ENCODE results near the gene COBL.
"Not testable (repeated sequence)": the region's sequence is repeated elsewhere in the genome, so short reads cannot be mapped to it uniquely, and the experiment has no call there.

The COBL gene

GRCh38 chr7:51229620-51230323 is 86.8 kb downstream of the COBL start:
- no peak for DNase-seq

GRCh38 chr7:51229106-51229537 is 87.5 kb downstream of the COBL start:
- no peak for DNase-seq

- no peak for DNase-seq
Observed at GRCh38 chr7:51228386-51228958, 88.1 kb downstream of the COBL start.

- no peak for DNase-seq
Observed at GRCh38 chr7:51227861-51228260, 88.7 kb downstream of the COBL start.

GRCh38 chr7:51226916-51227535 is 89.6 kb downstream of the COBL start:
- no peak for DNase-seq

- DNase-seq: no peak
Observed at GRCh38 chr7:51226063-51226755, 90.4 kb downstream of the COBL start.

GRCh38 chr7:51224811-51225595 is 91.6 kb downstream of the COBL start:
- DNase-seq: peak; percentile 43

GRCh38 chr7:51223505-51223904 is 93.1 kb downstream of the COBL start:
- no peak for DNase-seq

- no peak for DNase-seq
Observed at GRCh38 chr7:51222916-51223315, 93.7 kb downstream of the COBL start.

GRCh38 chr7:51220226-51220625 is 96.4 kb downstream of the COBL start:
- no peak for DNase-seq

GRCh38 chr7:51219261-51219988 is 97.2 kb downstream of the COBL start:
- no peak for DNase-seq

GRCh38 chr7:51217804-51218203 is 98.8 kb downstream of the COBL start:
- DNase-seq: no peak

GRCh38 chr7:51214098-51214497 is 102.5 kb downstream of the COBL start:
- no peak for DNase-seq

- no peak for DNase-seq
Observed at GRCh38 chr7:51213618-51214017, 103.0 kb downstream of the COBL start.

GRCh38 chr7:51210766-51211165 is 105.8 kb downstream of the COBL start:
- DNase-seq: no peak

GRCh38 chr7:51209426-51209825 is 107.2 kb downstream of the COBL start:
- DNase-seq: no peak

- DNase-seq: not testable (repeated sequence)
Observed at GRCh38 chr7:51208125-51208524, 108.5 kb downstream of the COBL start.

- no peak for DNase-seq
Observed at GRCh38 chr7:51198654-51199053, 118.0 kb downstream of the COBL start.

- no peak for DNase-seq
Observed at GRCh38 chr7:51190969-51191368, 125.6 kb downstream of the COBL start.

- no peak for DNase-seq
Observed at GRCh38 chr7:51189777-51190176, 126.8 kb downstream of the COBL start.

- no peak for DNase-seq
Observed at GRCh38 chr7:51188987-51189386, 127.6 kb downstream of the COBL start.

- DNase-seq: no peak
Observed at GRCh38 chr7:51187941-51188340, 128.7 kb downstream of the COBL start.

Measured in NCI-H1092 treated with DMSO at 0.1 percent for 48 hours (cell line).